Activated CD4-positive, alpha-beta T cell treated with anti-CD3 and anti-CD28 coated beads, Interleukin-2, amount 10 ng/mL, durations not matched to agents 24 days and 14 days (primary cell): ENCODE data around the gene TPP2. TPM values are rescaled to one million over a fixed set of nuclear protein-coding genes. Genes with fewer than 3 reads are reported as not detected.

Experiments used
- DNase-seq: peaks from one replicate; pipeline ENCODE4 v3.0.0; 2022
- H3K27ac Mint-ChIP-seq: one replicate; pipeline ENCODE4 v1.8.0; 2022; ENCODE audit warnings: mild to moderate bottlenecking, mixed read lengths
- H3K27me3 Mint-ChIP-seq: one replicate; pipeline ENCODE4 v1.8.0; 2022; ENCODE audit warnings: mixed read lengths
- H3K36me3 Mint-ChIP-seq: one replicate; pipeline ENCODE4 v1.8.0; 2022; ENCODE audit warnings: low read depth, mild to moderate bottlenecking, mixed read lengths
- H3K4me1 Mint-ChIP-seq: one replicate; pipeline ENCODE4 v1.8.0; 2021; ENCODE audit warnings: mixed read lengths
- H3K4me3 Mint-ChIP-seq: one replicate; pipeline ENCODE4 v1.8.0; 2022; ENCODE audit warnings: mild to moderate bottlenecking, moderate library complexity, mixed read lengths
- H3K9me3 Mint-ChIP-seq: one replicate; pipeline ENCODE4 v1.8.0; 2021; ENCODE audit warnings: mixed read lengths
- intact Hi-C: fragments of 100-400 bp; cut with micrococcal nuclease; formaldehyde crosslinking; loops from one replicate; pipeline ENCODE4 v1.15.1; 2023
- total RNA-seq: library from RNA; stranded (reverse); gene quantifications from 2 replicates; pipeline ENCODE4 v1.2.3, GENCODE V29; 2022

Gene TPP2
- total RNA-seq, 1 donor from 2014 or later: 80.0 TPM

GRCh38 chr13:102609696-102610095 is 12.9 kb downstream of the TPP2 start:
- DNase-seq: peak; percentile 66
- H3K4me1 Mint-ChIP-seq: peaks cover 34% of the 10 kb centered on the region
- no peaks in the 10 kb centered on the region for H3K27me3 Mint-ChIP-seq
- no peak overlapping the region for H3K4me3 Mint-ChIP-seq
- H3K36me3 Mint-ChIP-seq: peaks cover 61% of the 10 kb centered on the region
- intact Hi-C loops: no loop called here
- peak overlapping the region; percentile 35 for H3K27ac Mint-ChIP-seq
- no peaks in the 10 kb centered on the region for H3K9me3 Mint-ChIP-seq

GRCh38 chr13:102610296-102610895 is 13.6 kb downstream of the TPP2 start:
- H3K36me3 Mint-ChIP-seq: peaks cover 55% of the 10 kb centered on the region
- peaks cover 29% of the 10 kb centered on the region for H3K4me1 Mint-ChIP-seq
- H3K27ac Mint-ChIP-seq: no peak overlapping the region
- no peak overlapping the region for H3K4me3 Mint-ChIP-seq
- H3K9me3 Mint-ChIP-seq: no peaks in the 10 kb centered on the region
- H3K27me3 Mint-ChIP-seq: no peaks in the 10 kb centered on the region
- DNase-seq: peak; percentile 43
- intact Hi-C loops: no loop called here

GRCh38 chr13:102617697-102618350 is 21.0 kb downstream of the TPP2 start:
- peaks cover 46% of the 10 kb centered on the region for H3K36me3 Mint-ChIP-seq

GRCh38 chr13:102620516-102620915 is 23.7 kb downstream of the TPP2 start:
- H3K27ac Mint-ChIP-seq: no peak overlapping the region
- peaks cover 46% of the 10 kb centered on the region for H3K36me3 Mint-ChIP-seq
- peaks cover 2% of the 10 kb centered on the region for H3K4me1 Mint-ChIP-seq
- H3K4me3 Mint-ChIP-seq: no peak overlapping the region
- no peak for DNase-seq
- H3K9me3 Mint-ChIP-seq: no peaks in the 10 kb centered on the region
- intact Hi-C loops: no loop called here
- H3K27me3 Mint-ChIP-seq: no peaks in the 10 kb centered on the region

More at GRCh38 chr13:102617697-102618350, 21.0 kb downstream of the TPP2 start:
- DNase-seq: no peak
- Mint-ChIP-seq H3K27me3 (no peaks in the 10 kb centered on the region), H3K4me3 (no peak overlapping the region), H3K4me1 (peaks cover 7% of the 10 kb centered on the region), H3K9me3 (no peaks in the 10 kb centered on the region), H3K27ac (no peak overlapping the region)
- intact Hi-C loops: no loop called here

- Mint-ChIP-seq H3K27me3 (no peaks in the 10 kb centered on the region), H3K9me3 (no peaks in the 10 kb centered on the region), H3K4me1 (peaks cover 7% of the 10 kb centered on the region), H3K4me3 (no peak overlapping the region), H3K36me3 (peaks cover 50% of the 10 kb centered on the region), H3K27ac (no peak overlapping the region)
- DNase-seq: no peak
- intact Hi-C loops: no loop called here
Observed at GRCh38 chr13:102626928-102627327, 30.1 kb downstream of the TPP2 start.

- intact Hi-C loops: no loop called here
- Mint-ChIP-seq H3K4me3 (no peak overlapping the region), H3K4me1 (peaks cover 7% of the 10 kb centered on the region), H3K9me3 (no peaks in the 10 kb centered on the region), H3K27me3 (no peaks in the 10 kb centered on the region), H3K27ac (peak overlapping the region; percentile 2), H3K36me3 (peaks cover 50% of the 10 kb centered on the region)
- DNase-seq: no peak
Observed at GRCh38 chr13:102628559-102628958, 31.8 kb downstream of the TPP2 start.

- no peaks in the 10 kb centered on the region for H3K27me3 Mint-ChIP-seq
- no peak for DNase-seq
- intact Hi-C loops: no loop called here
- H3K4me3 Mint-ChIP-seq: no peak overlapping the region
- H3K36me3 Mint-ChIP-seq: peaks cover 65% of the 10 kb centered on the region
- no peak overlapping the region for H3K27ac Mint-ChIP-seq
- H3K9me3 Mint-ChIP-seq: no peaks in the 10 kb centered on the region
- H3K4me1 Mint-ChIP-seq: peaks cover 6% of the 10 kb centered on the region
Observed at GRCh38 chr13:102631198-102631597, 34.4 kb downstream of the TPP2 start.

- Mint-ChIP-seq H3K36me3 (peaks cover 80% of the 10 kb centered on the region), H3K27ac (no peak overlapping the region), H3K4me3 (no peak overlapping the region), H3K27me3 (no peaks in the 10 kb centered on the region), H3K9me3 (no peaks in the 10 kb centered on the region), H3K4me1 (peaks cover 6% of the 10 kb centered on the region)
- intact Hi-C loops: no loop called here
- no peak for DNase-seq
Observed at GRCh38 chr13:102638741-102639140, 42.0 kb downstream of the TPP2 start.

GRCh38 chr13:102642029-102642428 is 45.2 kb downstream of the TPP2 start:
- Mint-ChIP-seq H3K9me3 (no peaks in the 10 kb centered on the region), H3K27me3 (no peaks in the 10 kb centered on the region), H3K27ac (no peak overlapping the region), H3K4me3 (no peak overlapping the region), H3K4me1 (peaks cover 7% of the 10 kb centered on the region), H3K36me3 (peaks cover 76% of the 10 kb centered on the region)
- no peak for DNase-seq
- intact Hi-C loops: no loop called here

GRCh38 chr13:102642475-102642874 is 45.7 kb downstream of the TPP2 start:
- no peaks in the 10 kb centered on the region for H3K9me3 Mint-ChIP-seq
- no peak overlapping the region for H3K27ac Mint-ChIP-seq
- intact Hi-C loops: no loop called here
- H3K4me1 Mint-ChIP-seq: peaks cover 7% of the 10 kb centered on the region
- peaks cover 76% of the 10 kb centered on the region for H3K36me3 Mint-ChIP-seq
- no peak for DNase-seq
- H3K27me3 Mint-ChIP-seq: no peaks in the 10 kb centered on the region
- H3K4me3 Mint-ChIP-seq: no peak overlapping the region

GRCh38 chr13:102643656-102644055 is 46.9 kb downstream of the TPP2 start:
- H3K9me3 Mint-ChIP-seq: no peaks in the 10 kb centered on the region
- peak overlapping the region; percentile 66 for H3K27ac Mint-ChIP-seq
- intact Hi-C loops: no loop called here
- DNase-seq: no peak
- H3K36me3 Mint-ChIP-seq: peaks cover 74% of the 10 kb centered on the region
- no peak overlapping the region for H3K4me3 Mint-ChIP-seq
- peaks cover 8% of the 10 kb centered on the region for H3K4me1 Mint-ChIP-seq
- H3K27me3 Mint-ChIP-seq: no peaks in the 10 kb centered on the region

- H3K4me1 Mint-ChIP-seq: peaks cover 10% of the 10 kb centered on the region
- no peaks in the 10 kb centered on the region for H3K27me3 Mint-ChIP-seq
- no peak overlapping the region for H3K27ac Mint-ChIP-seq
- no peak for DNase-seq
- no peaks in the 10 kb centered on the region for H3K9me3 Mint-ChIP-seq
- no peak overlapping the region for H3K4me3 Mint-ChIP-seq
- peaks cover 76% of the 10 kb centered on the region for H3K36me3 Mint-ChIP-seq
- intact Hi-C loops: no loop called here
Observed at GRCh38 chr13:102645701-102646100, 48.9 kb downstream of the TPP2 start.

GRCh38 chr13:102648046-102648445 is 51.3 kb downstream of the TPP2 start:
- no peaks in the 10 kb centered on the region for H3K27me3 Mint-ChIP-seq
- peaks cover 63% of the 10 kb centered on the region for H3K36me3 Mint-ChIP-seq
- no peak for DNase-seq
- H3K4me3 Mint-ChIP-seq: no peak overlapping the region
- peaks cover 10% of the 10 kb centered on the region for H3K4me1 Mint-ChIP-seq
- H3K27ac Mint-ChIP-seq: peak overlapping the region; percentile 50
- H3K9me3 Mint-ChIP-seq: no peaks in the 10 kb centered on the region
- intact Hi-C loops: no loop called here

GRCh38 chr13:102650444-102650843 is 53.7 kb downstream of the TPP2 start:
- Mint-ChIP-seq H3K9me3 (no peaks in the 10 kb centered on the region), H3K4me1 (peaks cover 5% of the 10 kb centered on the region), H3K4me3 (no peak overlapping the region), H3K36me3 (peaks cover 49% of the 10 kb centered on the region), H3K27me3 (no peaks in the 10 kb centered on the region), H3K27ac (no peak overlapping the region)
- intact Hi-C loops: loop anchor here (2.0 to 5.0 kb wide), 2 partner anchors 54 to 197 kb away; partner anchors contain the start of genes ERCC5 and TPP2
- DNase-seq: no peak
